HepG2 (cell line): ENCODE data around the gene MAT2A. TPM values are rescaled to one million over a fixed set of nuclear protein-coding genes. Genes with fewer than 3 reads are reported as not detected.
A peak's percentile ranks its signal among the peaks of the same experiment; 100 is the strongest.

Experiments
- ARID4A ChIP-seq: sonication (generic); formaldehyde crosslinking; IDR thresholded peaks from 2 replicates; pipeline ENCODE4 v1.5.0; 2020; ENCODE audit warnings: mild to moderate bottlenecking, missing genetic modification reagents, borderline replicate concordance
- ATF5 ChIP-seq: sonication (generic); formaldehyde crosslinking; IDR thresholded peaks from 2 replicates; pipeline ENCODE4 v1.4.0; 2020; ENCODE audit warnings: mild to moderate bottlenecking, low read depth, missing genetic modification reagents
- CENPT ChIP-seq: sonication (generic); formaldehyde crosslinking; IDR thresholded peaks from 2 replicates; pipeline ENCODE4 v1.8.0; 2022; ENCODE audit warnings: low read depth, mild to moderate bottlenecking, moderate library complexity, missing genetic modification reagents
- FUBP1 ChIP-seq: sonication (generic); formaldehyde crosslinking; IDR thresholded peaks from 2 replicates; pipeline ENCODE4 v1.5.1; 2020; ENCODE audit warnings: missing genetic modification reagents, mild to moderate bottlenecking, borderline replicate concordance
- GZF1 ChIP-seq: sonication (generic); formaldehyde crosslinking; IDR thresholded peaks from 2 replicates; pipeline ENCODE4 v1.5.1; 2020; ENCODE audit warnings: mild to moderate bottlenecking, missing genetic modification reagents
- NPAS2 ChIP-seq: sonication (generic); formaldehyde crosslinking; IDR thresholded peaks from 2 replicates; pipeline ENCODE4 v1.8.0; 2022; ENCODE audit warnings: mild to moderate bottlenecking, missing genetic modification reagents, borderline replicate concordance
- POLR2AphosphoS2 ChIP-seq: IDR thresholded peaks from 2 replicates; pipeline ENCODE4 v1.6.1; 2011; ENCODE audit warnings: low read depth, low read length, improper control_type of control experiment
- TBP ChIP-seq: sonication (generic); formaldehyde crosslinking; IDR thresholded peaks from 2 replicates; pipeline ENCODE4 v1.5.0; 2020; ENCODE audit warnings: missing genetic modification reagents
- TSC22D2 ChIP-seq: sonication (generic); formaldehyde crosslinking; IDR thresholded peaks from 2 replicates; pipeline ENCODE4 v1.5.1; 2020; ENCODE audit warnings: missing genetic modification reagents, mild to moderate bottlenecking, borderline replicate concordance
- USF2 ChIP-seq, 2 experiments: sonication (generic) in 1 of 2; formaldehyde crosslinking in 1 of 2; IDR thresholded peaks; 2 replicates each; pipeline versions ENCODE4 v1.5.1 to v1.6.1; 2011 to 2020; ENCODE audit warnings: borderline replicate concordance in 1 of 2, low read depth in 1 of 2, low read length in 1 of 2, mild to moderate bottlenecking in 1 of 2, missing genetic modification reagents in 1 of 2, moderate library complexity in 1 of 2
- ZNF251 ChIP-seq: sonication (generic); formaldehyde crosslinking; IDR thresholded peaks from 2 replicates; pipeline ENCODE4 v1.9.0; 2021; ENCODE audit warnings: mild to moderate bottlenecking, missing genetic modification reagents
- ZNF431 ChIP-seq: sonication (generic); formaldehyde crosslinking; IDR thresholded peaks from 2 replicates; pipeline ENCODE4 v1.9.0; 2022; ENCODE audit warnings: missing genetic modification reagents, low read depth, mild to moderate bottlenecking, borderline replicate concordance
- ZNF558 ChIP-seq: sonication (generic); formaldehyde crosslinking; IDR thresholded peaks from 2 replicates; pipeline ENCODE4 v1.9.0; 2022; ENCODE audit warnings: mild to moderate bottlenecking, missing genetic modification reagents, borderline replicate concordance
- ZNF761 ChIP-seq: sonication (generic); formaldehyde crosslinking; conservative IDR thresholded peaks from 2 replicates; pipeline ENCODE4 v1.4.0; 2020; ENCODE audit warnings: mild to moderate bottlenecking, missing genetic modification reagents
- ZNF883 ChIP-seq: sonication (generic); formaldehyde crosslinking; IDR thresholded peaks from 2 replicates; pipeline ENCODE4 v1.5.1; 2020; ENCODE audit warnings: mild to moderate bottlenecking, missing genetic modification reagents; ENCODE audit errors: not compliant biosample characterization
- polyA plus RNA-seq, 8 experiments: library from polyadenylated mRNA; depleted of rRNA in 3 of 8; stranded (reverse) in 7 of 8; unstranded in 1 of 8; fragments of >200 nt; fragmentation: Illumina TruSeq in 4 of 8; extraction: Trizol in 4 of 8; gene quantifications; 2 replicates each; pipeline versions ENCODE4 v1.2.1 to v1.2.3, GENCODE V29; 2011 to 2016; ENCODE audit warnings: low read depth in 4 of 8, missing spikeins in 1 of 8, mixed read lengths in 1 of 8; ENCODE audit not compliant: insufficient read depth in 1 of 8
- total RNA-seq, 5 experiments: library from RNA; depleted of rRNA; stranded (reverse); fragments of >200 nt; fragmentation: Illumina TruSeq; extraction: Trizol; gene quantifications; 2 replicates each; pipeline ENCODE4 v1.2.3, GENCODE V29; 2016; ENCODE audit warnings: low read depth in 1 of 5

Gene MAT2A
- total and polyA plus RNA-seq, 2 of the 13 experiments (the other 11 are each of a cell fraction or from before 2014, with no cell fraction given): 155 to 331 TPM

GRCh38 chr2:85561280-85562212 lies 22.6 kb downstream of the MAT2A start, which contains the start of gene GGCX (continued):
- TF ChIP-seq FUBP1 (CRISPR knock-in tag) (0 out of 2 replicates have a peak, but pooled peaks have one; percentile 62), ARID4A (CRISPR knock-in tag) (peak; percentile 93), ATF5 (CRISPR knock-in tag) (no peak), GZF1 (CRISPR knock-in tag) (0 out of 2 replicates have a peak, but pooled peaks have one; percentile 59), ZNF431 (CRISPR knock-in tag) (no peak; the same call in 1 of the 2 replicates), ZNF558 (CRISPR knock-in tag) (0 out of 2 replicates have a peak, but pooled peaks have one; percentile 38), ZNF883 (CRISPR knock-in tag) (peak; percentile 69), POLR2AphosphoS2 (peak; percentile 48; the same call in 1 of the 2 replicates), USF2 (IDR thresholded peaks at IDR 0.05; ENCODE audit: low read depth, low read length) (no peak), USF2 (CRISPR knock-in tag; IDR thresholded peaks at IDR 0.05; ENCODE audit: borderline replicate concordance) (no peak; the same call in 1 of the 2 replicates), ZNF251 (CRISPR knock-in tag) (no peak), CENPT (CRISPR knock-in tag) (no peak), TSC22D2 (CRISPR knock-in tag) (peak; percentile 69; the same call in 1 of the 2 replicates), ZNF761 (CRISPR knock-in tag) (peak; percentile 79; the same call in 1 of the 2 replicates), TBP (CRISPR knock-in tag) (no peak), NPAS2 (CRISPR knock-in tag) (no peak)
